Astrocyte (in vitro differentiated cells and primary cell): Measurements from ENCODE around the gene CDC42BPG. TPM values are rescaled to one million over a fixed set of nuclear protein-coding genes. Genes with fewer than 3 reads are reported as not detected.

ENCODE experiments used
- DNase-seq: peaks from one replicate; pipeline ENCODE4 v3.0.0-alpha.2; 2010; ENCODE audit warnings: low read depth
- FAIRE-seq: peaks from 2 replicates; lab custom pipeline; 2011; peaks lifted over from hg19 to GRCh38; lab: Jason Lieb, UNC
- H2AFZ ChIP-seq: 2 replicates; pipeline ENCODE4 v1.6.0; 2012; ENCODE audit warnings: low read depth, low read length, inconsistent platforms
- H3K27ac ChIP-seq: 2 replicates; pipeline ENCODE4 v1.5.1; 2011; ENCODE audit warnings: low read depth, low read length, inconsistent platforms
- H3K27me3 ChIP-seq: 2 replicates; pipeline ENCODE4 v1.6.0; 2011; ENCODE audit warnings: low read length, inconsistent platforms; ENCODE audit not compliant: insufficient read depth
- H3K36me3 ChIP-seq: 2 replicates; pipeline ENCODE4 v1.5.1; 2011; ENCODE audit warnings: low read length, inconsistent platforms; ENCODE audit not compliant: insufficient read depth
- H3K4me1 ChIP-seq: 2 replicates; pipeline ENCODE4 v1.5.1; 2011; ENCODE audit warnings: low read length, inconsistent platforms; ENCODE audit not compliant: insufficient read depth
- H3K4me2 ChIP-seq: 2 replicates; pipeline ENCODE4 v1.6.0; 2012; ENCODE audit warnings: low read length, inconsistent platforms
- H3K4me3 ChIP-seq: 2 replicates; pipeline ENCODE4 v1.5.1; 2011; ENCODE audit warnings: low read depth, mild to moderate bottlenecking, low read length, inconsistent platforms; ENCODE audit not compliant: insufficient read depth
- H3K79me2 ChIP-seq: 2 replicates; pipeline ENCODE4 v1.6.0; 2012; ENCODE audit warnings: mild to moderate bottlenecking, low read length, inconsistent platforms; ENCODE audit not compliant: insufficient read depth
- H3K9ac ChIP-seq: 2 replicates; pipeline ENCODE4 v1.6.0; 2012; ENCODE audit warnings: mild to moderate bottlenecking, low read length, inconsistent platforms
- H3K9me3 ChIP-seq: 2 replicates; pipeline ENCODE4 v1.5.1; 2012; ENCODE audit warnings: low read depth, mild to moderate bottlenecking, low read length, inconsistent platforms; ENCODE audit not compliant: insufficient read depth
- H4K20me1 ChIP-seq: 2 replicates; pipeline ENCODE4 v1.6.0; 2012; ENCODE audit warnings: low read length, inconsistent platforms; ENCODE audit not compliant: insufficient read depth
- H3K27ac Mint-ChIP-seq: one replicate; pipeline ENCODE4 v1.8.0; 2021; ENCODE audit warnings: mild to moderate bottlenecking, mixed read lengths; ENCODE audit not compliant: unreplicated experiment
- H3K27me3 Mint-ChIP-seq: one replicate; pipeline ENCODE4 v1.8.0; 2021; ENCODE audit warnings: low read depth, mixed read lengths; ENCODE audit not compliant: unreplicated experiment
- H3K36me3 Mint-ChIP-seq: one replicate; pipeline ENCODE4 v1.8.0; 2021; ENCODE audit warnings: low read depth, mixed read lengths; ENCODE audit not compliant: unreplicated experiment
- H3K4me1 Mint-ChIP-seq: one replicate; pipeline ENCODE4 v1.8.0; 2021; ENCODE audit warnings: low read depth, mixed read lengths; ENCODE audit not compliant: unreplicated experiment
- H3K4me3 Mint-ChIP-seq: one replicate; pipeline ENCODE4 v1.8.0; 2021; ENCODE audit warnings: mild to moderate bottlenecking, moderate library complexity, mixed read lengths; ENCODE audit not compliant: unreplicated experiment
- H3K9me3 Mint-ChIP-seq: one replicate; pipeline ENCODE4 v1.8.0; 2021; ENCODE audit warnings: mild to moderate bottlenecking, mixed read lengths; ENCODE audit not compliant: unreplicated experiment
- EZH2 ChIP-seq: IDR thresholded peaks from 2 replicates; pipeline ENCODE4 v1.6.1; 2012; ENCODE audit warnings: mild to moderate bottlenecking, low read length, inconsistent platforms; ENCODE audit not compliant: insufficient read depth
- total RNA-seq: library from RNA; stranded (reverse); gene quantifications from 2 replicates; pipeline ENCODE4 v1.2.1, GENCODE V29; 2021
- TF ChIP-seq, protein P1 (sequence below): IDR thresholded peaks from 2 replicates; pipeline ENCODE4 v1.5.1; 2011; ENCODE audit warnings: low read depth, mild to moderate bottlenecking, inconsistent platforms, low read length, moderate library complexity; ENCODE audit not compliant: insufficient read depth

Gene CDC42BPG
- total RNA-seq, 1 donor from 2014 or later, result 4.6 TPM

DNA sequence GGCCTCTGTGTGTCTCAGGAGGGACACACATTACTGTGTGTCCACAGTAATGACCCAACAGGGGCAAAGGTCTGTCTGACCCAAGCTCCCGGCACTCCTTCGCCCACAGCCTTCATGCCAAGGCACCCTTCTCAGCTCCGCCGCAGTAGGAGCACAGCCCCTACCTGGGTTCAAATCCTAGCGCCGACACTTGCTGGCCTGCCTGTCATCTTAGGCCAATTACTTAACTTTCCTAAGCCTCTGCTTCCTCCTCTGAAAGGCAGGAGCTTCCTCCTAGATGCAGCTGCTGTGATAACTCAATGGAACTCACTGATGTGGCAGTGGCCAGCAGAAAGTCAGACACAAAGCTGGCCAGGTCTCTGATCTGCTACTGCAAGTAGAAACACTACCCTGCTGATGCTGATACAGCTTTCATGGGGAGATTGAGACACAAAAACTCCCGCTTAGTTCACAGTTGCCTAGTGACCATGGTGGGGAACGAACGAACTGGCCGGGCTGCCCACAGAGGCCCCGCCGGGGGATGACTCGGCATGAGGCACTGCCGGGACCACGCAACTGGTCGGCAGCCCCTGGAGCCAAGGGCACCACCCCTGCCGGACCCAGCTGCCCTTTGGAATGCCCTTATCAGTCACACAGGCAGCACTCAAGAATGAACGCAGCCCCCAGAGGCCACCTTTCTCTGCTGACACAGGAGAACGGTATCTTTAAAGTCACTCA lies 25.9 kb upstream of the CDC42BPG start:
- Histone ChIP-seq H3K79me2 (peaks cover 83% of the 10 kb centered on the region), H4K20me1 (peaks cover 83% of the 10 kb centered on the region), H3K4me3 (no peak overlapping the region), H3K9ac (peak overlapping the region; percentile 65), H3K4me2 (peak overlapping the region; percentile 79), H3K9me3 (no peaks in the 10 kb centered on the region), H2AFZ (no peak overlapping the region), H3K27me3 (no peaks in the 10 kb centered on the region), H3K36me3 (peaks cover 15% of the 10 kb centered on the region), H3K4me1 (peaks cover 61% of the 10 kb centered on the region), H3K27ac (peak overlapping the region; percentile 87)
- H3K9me3 Mint-ChIP-seq, result peaks cover 2% of the 10 kb centered on the region
- peak; percentile 75 for DNase-seq
- H3K4me1 Mint-ChIP-seq, result peaks cover 53% of the 10 kb centered on the region
- H3K27ac Mint-ChIP-seq, result peak overlapping the region; percentile 80
- peaks cover 18% of the 10 kb centered on the region for H3K36me3 Mint-ChIP-seq
- FAIRE-seq, result no peak
- TF ChIP-seq EZH2, result no peak
- TF ChIP-seq, protein P1, sequence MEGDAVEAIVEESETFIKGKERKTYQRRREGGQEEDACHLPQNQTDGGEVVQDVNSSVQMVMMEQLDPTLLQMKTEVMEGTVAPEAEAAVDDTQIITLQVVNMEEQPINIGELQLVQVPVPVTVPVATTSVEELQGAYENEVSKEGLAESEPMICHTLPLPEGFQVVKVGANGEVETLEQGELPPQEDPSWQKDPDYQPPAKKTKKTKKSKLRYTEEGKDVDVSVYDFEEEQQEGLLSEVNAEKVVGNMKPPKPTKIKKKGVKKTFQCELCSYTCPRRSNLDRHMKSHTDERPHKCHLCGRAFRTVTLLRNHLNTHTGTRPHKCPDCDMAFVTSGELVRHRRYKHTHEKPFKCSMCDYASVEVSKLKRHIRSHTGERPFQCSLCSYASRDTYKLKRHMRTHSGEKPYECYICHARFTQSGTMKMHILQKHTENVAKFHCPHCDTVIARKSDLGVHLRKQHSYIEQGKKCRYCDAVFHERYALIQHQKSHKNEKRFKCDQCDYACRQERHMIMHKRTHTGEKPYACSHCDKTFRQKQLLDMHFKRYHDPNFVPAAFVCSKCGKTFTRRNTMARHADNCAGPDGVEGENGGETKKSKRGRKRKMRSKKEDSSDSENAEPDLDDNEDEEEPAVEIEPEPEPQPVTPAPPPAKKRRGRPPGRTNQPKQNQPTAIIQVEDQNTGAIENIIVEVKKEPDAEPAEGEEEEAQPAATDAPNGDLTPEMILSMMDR, result no peak
- H3K27me3 Mint-ChIP-seq, result no peaks in the 10 kb centered on the region
- H3K4me3 Mint-ChIP-seq, result peak overlapping the region; percentile 40

DNA sequence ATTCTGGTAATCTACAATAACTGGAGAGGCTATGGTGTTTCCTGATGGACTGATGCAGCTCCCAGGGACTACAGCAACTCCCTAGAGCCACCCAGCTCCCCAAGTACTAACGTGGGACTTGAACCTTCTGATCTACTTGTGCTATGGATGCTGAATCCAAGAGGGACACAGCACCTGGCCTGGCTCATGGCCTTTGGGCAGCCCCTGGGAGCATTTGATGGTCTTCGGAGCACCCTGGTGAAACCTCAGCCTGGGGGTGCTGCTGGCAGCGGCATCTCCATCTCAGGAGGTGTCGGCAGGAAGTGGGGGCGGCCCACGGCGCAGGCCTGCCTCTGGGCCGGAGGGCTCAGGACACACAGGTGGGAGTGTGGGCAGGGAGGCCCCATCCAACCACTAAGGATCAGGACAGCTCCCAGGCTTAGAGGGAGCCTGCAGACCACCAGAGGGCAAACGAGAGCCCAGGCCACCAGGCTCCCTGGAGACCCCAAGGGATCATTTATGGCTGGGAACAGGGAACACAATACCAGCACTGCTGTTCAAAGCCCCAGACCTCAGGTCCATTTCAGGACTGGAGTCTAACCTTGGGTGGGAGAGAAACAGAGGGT lies 25.2 kb upstream of the CDC42BPG start:
- H3K4me2 ChIP-seq, result peak overlapping the region; percentile 79
- peak overlapping the region; percentile 34 for H3K4me3 Mint-ChIP-seq
- DNase-seq (no peak), FAIRE-seq (no peak)
- H4K20me1 ChIP-seq, result peaks cover 83% of the 10 kb centered on the region
- peak overlapping the region; percentile 47 for H3K27ac Mint-ChIP-seq
- H3K27me3 ChIP-seq, result no peaks in the 10 kb centered on the region
- no peaks in the 10 kb centered on the region for H3K27me3 Mint-ChIP-seq
- H3K9me3 ChIP-seq, result no peaks in the 10 kb centered on the region
- peaks cover 64% of the 10 kb centered on the region for H3K4me1 ChIP-seq
- peaks cover 15% of the 10 kb centered on the region for H3K36me3 ChIP-seq
- peaks cover 15% of the 10 kb centered on the region for H3K36me3 Mint-ChIP-seq
- H3K4me3 ChIP-seq, result no peak overlapping the region
- TF ChIP-seq, protein P1, result peak; percentile 6
- no peak for TF ChIP-seq EZH2
- H3K9me3 Mint-ChIP-seq, result peaks cover 2% of the 10 kb centered on the region
- no peak overlapping the region for H2AFZ ChIP-seq
- H3K9ac ChIP-seq, result peak overlapping the region; percentile 65
- peaks cover 50% of the 10 kb centered on the region for H3K4me1 Mint-ChIP-seq
- peak overlapping the region; percentile 87 for H3K27ac ChIP-seq
- peaks cover 83% of the 10 kb centered on the region for H3K79me2 ChIP-seq
